RPMI8226 (cell line): ENCODE results near the gene PPP3CA.
"Not testable (repeated sequence)": the region's sequence is repeated elsewhere in the genome, so short reads cannot be mapped to it uniquely, and the experiment has no call there.

Experiments used
- DNase-seq: peaks from one replicate; pipeline ENCODE4 v3.0.0-alpha.2; 2015

Gene PPP3CA

GRCh38 chr4:101205916-101206315 lies 141.4 kb downstream of the PPP3CA start:
- DNase-seq, result no peak

GRCh38 chr4:101201421-101201820 lies 145.9 kb downstream of the PPP3CA start:
- no peak for DNase-seq

GRCh38 chr4:101200561-101200960 lies 146.8 kb downstream of the PPP3CA start:
- no peak for DNase-seq

GRCh38 chr4:101199507-101200285 lies 147.6 kb downstream of the PPP3CA start:
- DNase-seq, result no peak

- DNase-seq, result no peak
These were observed 148.5 kb downstream of the PPP3CA start for GRCh38 chr4:101198682-101199339.

GRCh38 chr4:101197350-101197749 lies 150.0 kb downstream of the PPP3CA start:
- no peak for DNase-seq

GRCh38 chr4:101192244-101192643 lies 155.1 kb downstream of the PPP3CA start:
- DNase-seq, result no peak

- no peak for DNase-seq
These were observed 155.8 kb downstream of the PPP3CA start for GRCh38 chr4:101191302-101192098.

GRCh38 chr4:101190751-101191150 lies 156.6 kb downstream of the PPP3CA start:
- DNase-seq, result no peak

- no peak for DNase-seq
These were observed 158.4 kb downstream of the PPP3CA start for GRCh38 chr4:101188906-101189305.

- DNase-seq, result no peak
These were observed 159.5 kb downstream of the PPP3CA start for GRCh38 chr4:101187841-101188240.

- no peak for DNase-seq
These were observed 160.7 kb downstream of the PPP3CA start for GRCh38 chr4:101186567-101187184.

- no peak for DNase-seq
These were observed 162.7 kb downstream of the PPP3CA start for GRCh38 chr4:101184668-101185067.

GRCh38 chr4:101183666-101184373 lies 163.5 kb downstream of the PPP3CA start:
- no peak for DNase-seq

- no peak for DNase-seq
These were observed 164.1 kb downstream of the PPP3CA start for GRCh38 chr4:101183221-101183620.

GRCh38 chr4:101182688-101183087 lies 164.6 kb downstream of the PPP3CA start:
- not testable (repeated sequence) for DNase-seq

GRCh38 chr4:101178731-101179130 lies 168.6 kb downstream of the PPP3CA start:
- no peak for DNase-seq

GRCh38 chr4:101177154-101177553 lies 170.2 kb downstream of the PPP3CA start:
- DNase-seq, result no peak

- no peak for DNase-seq
These were observed 171.2 kb downstream of the PPP3CA start for GRCh38 chr4:101175896-101176676.

- DNase-seq, result no peak
These were observed 172.5 kb downstream of the PPP3CA start for GRCh38 chr4:101174679-101175345.

- no peak for DNase-seq
These were observed 175.0 kb downstream of the PPP3CA start for GRCh38 chr4:101172369-101172768.
